Stromal cell of bone marrow (primary cell): ENCODE measurements around the gene COL7A1.
A peak's percentile ranks its signal among the peaks of the same experiment; 100 is the strongest.

Source experiments
- DNase-seq: peaks from one replicate; pipeline ENCODE4 v3.0.0-alpha.2; 2012; ENCODE audit warnings: low read depth

Gene COL7A1

GRCh38 chr3:48591886-48592518 is 3.1 kb downstream of the COL7A1 start:
- DNase-seq = no peak

- DNase-seq = no peak
Measured at GRCh38 chr3:48591436-48591835, 3.7 kb downstream of the COL7A1 start.

- DNase-seq = no peak
Measured at GRCh38 chr3:48588230-48588629, 6.9 kb downstream of the COL7A1 start.

- no peak for DNase-seq
Measured at GRCh38 chr3:48587686-48588085, 7.4 kb downstream of the COL7A1 start.

GRCh38 chr3:48585411-48585810 is 9.7 kb downstream of the COL7A1 start:
- DNase-seq = no peak

- DNase-seq = no peak
Measured at GRCh38 chr3:48584836-48585235, 10.3 kb downstream of the COL7A1 start.

- no peak for DNase-seq
Measured at GRCh38 chr3:48581621-48582481, 13.3 kb downstream of the COL7A1 start.

- DNase-seq = no peak
Measured at GRCh38 chr3:48576647-48577046, 18.5 kb downstream of the COL7A1 start.

- no peak for DNase-seq
Measured at GRCh38 chr3:48575366-48575765, 19.8 kb downstream of the COL7A1 start.

- DNase-seq = no peak
Measured at GRCh38 chr3:48573973-48574585, 21.1 kb downstream of the COL7A1 start.

- DNase-seq = no peak
Measured at GRCh38 chr3:48572517-48572916, 22.6 kb downstream of the COL7A1 start.

- no peak for DNase-seq
Measured at GRCh38 chr3:48571938-48572337, 23.2 kb downstream of the COL7A1 start.

- DNase-seq = no peak
Measured at GRCh38 chr3:48569808-48570450, 25.2 kb downstream of the COL7A1 start.

GRCh38 chr3:48569400-48569799 is 25.7 kb downstream of the COL7A1 start:
- no peak for DNase-seq

- no peak for DNase-seq
Measured at GRCh38 chr3:48568476-48568875, 26.7 kb downstream of the COL7A1 start.

- no peak for DNase-seq
Measured at GRCh38 chr3:48567500-48567899, 27.6 kb downstream of the COL7A1 start.

- no peak for DNase-seq
Measured at GRCh38 chr3:48567090-48567489, 28.0 kb downstream of the COL7A1 start.

- DNase-seq = no peak
Measured at GRCh38 chr3:48566401-48566760, 28.7 kb downstream of the COL7A1 start.

GRCh38 chr3:48565591-48566400 is 29.3 kb downstream of the COL7A1 start:
- peak; percentile 28 for DNase-seq

- no peak for DNase-seq
Measured at GRCh38 chr3:48565186-48565585, 29.9 kb downstream of the COL7A1 start.

GRCh38 chr3:48564667-48565066 is 30.5 kb downstream of the COL7A1 start:
- DNase-seq = no peak

- peak; percentile 49 for DNase-seq
Measured at GRCh38 chr3:48564022-48564421, 31.1 kb downstream of the COL7A1 start.
